CD4-positive, alpha-beta T cell treated with Interleukin-15 for 1 hour (primary cell): ENCODE measurements around the gene BRAF.
"Not testable (repeated sequence)": the region's sequence is repeated elsewhere in the genome, so short reads cannot be mapped to it uniquely, and the experiment has no call there.

Source experiments
- DNase-seq: peaks from one replicate; pipeline ENCODE4 v3.0.0-alpha.2; 2020

Gene BRAF

DNA sequence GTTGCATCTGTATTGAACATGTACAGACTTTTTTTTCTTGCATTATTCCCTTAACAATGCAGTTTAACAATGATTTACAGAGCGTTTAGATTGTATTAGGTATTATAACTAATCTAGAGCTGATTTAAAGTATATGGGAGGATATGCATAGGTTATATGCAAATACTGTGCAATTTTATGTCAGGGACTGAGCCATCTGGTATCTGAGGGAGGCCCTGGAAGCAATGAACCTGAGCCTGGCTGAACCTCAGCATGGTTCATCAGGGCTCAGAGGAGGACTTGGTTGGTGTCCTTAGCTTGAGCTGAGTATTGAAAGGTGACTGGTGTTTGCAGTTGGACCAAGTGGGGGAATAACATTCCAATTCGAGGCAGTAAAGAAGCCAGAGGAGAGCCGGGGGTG is 247.2 kb downstream of the BRAF start:
- DNase-seq: no peak

GRCh38 chr7:140676956-140677355 is 247.8 kb downstream of the BRAF start:
- DNase-seq: not testable (repeated sequence)

DNA sequence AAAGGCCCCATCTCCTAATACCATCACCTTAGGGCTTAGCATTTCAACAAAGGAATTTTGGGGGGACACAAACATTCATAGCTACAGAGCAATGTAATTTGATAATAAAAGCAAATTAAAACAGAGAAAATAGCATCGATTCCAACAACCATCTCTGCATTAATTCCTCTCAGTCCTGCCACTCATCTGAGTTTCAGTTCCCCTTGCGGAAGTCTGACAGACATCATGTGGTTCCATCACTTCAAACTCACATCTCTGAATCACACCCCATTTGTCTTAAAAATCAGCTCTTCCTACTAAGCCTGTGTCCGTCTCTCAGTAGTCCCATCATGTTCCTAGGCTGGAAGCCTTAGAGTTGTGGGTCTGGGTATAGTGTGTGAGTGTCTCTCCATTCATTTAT is 248.4 kb downstream of the BRAF start:
- DNase-seq: peak; percentile 49

DNA sequence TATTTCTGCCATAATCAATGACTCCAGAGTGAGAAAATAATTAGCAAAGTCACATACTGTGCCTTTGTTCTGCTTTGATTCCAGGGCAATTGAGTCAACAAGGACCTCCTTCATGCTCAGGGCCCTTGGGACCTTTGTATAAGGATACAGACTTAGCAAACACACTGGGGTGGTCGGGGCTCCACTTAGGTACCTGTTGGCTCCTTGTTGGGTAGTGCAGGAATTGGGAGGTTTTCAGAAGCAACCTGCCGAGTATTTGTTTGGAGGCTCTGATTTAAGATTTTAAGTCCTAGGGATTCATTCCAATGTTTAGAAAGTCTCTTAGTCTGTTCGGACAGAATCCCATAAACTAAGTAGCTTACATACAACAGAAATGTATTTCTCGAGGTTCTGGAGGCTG is 249.0 kb downstream of the BRAF start:
- DNase-seq: no peak

DNA sequence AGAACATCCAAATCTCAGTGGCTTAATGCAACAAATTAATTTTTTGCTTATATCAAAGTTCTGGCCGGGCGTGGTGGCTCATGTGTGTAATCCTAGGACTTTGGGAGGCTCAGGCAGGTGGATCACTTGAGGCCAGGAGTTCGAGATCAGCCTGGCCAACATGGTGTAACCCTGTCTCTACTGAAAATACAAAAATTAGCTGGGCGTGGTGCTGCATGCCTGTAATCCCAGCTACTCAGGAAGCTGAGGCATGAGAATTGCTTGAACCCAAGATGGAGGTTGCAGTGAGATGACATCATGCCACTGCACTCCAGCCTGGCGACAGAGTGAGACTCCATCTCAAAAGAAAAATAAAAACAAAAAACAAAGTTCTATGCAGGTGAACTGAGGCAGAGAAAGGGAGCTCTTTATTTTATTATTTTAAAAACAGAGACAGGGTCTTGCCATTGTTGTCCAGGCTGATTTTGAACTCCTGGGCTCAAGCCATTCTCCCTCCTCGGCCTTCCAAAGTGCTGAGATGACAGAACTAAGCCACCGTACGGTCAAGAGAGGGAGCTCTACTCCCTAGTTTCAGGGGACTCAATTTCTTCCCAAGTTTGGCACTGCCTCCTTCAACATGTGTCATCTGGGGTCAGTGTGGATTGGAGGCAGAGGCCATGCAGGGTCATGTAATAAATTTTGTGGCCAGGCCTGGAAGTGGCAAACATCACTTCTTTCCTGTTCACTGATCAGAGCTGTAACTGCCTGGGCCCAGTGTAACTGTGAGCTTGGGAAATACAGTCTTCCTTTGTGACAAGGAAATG is 249.6 kb downstream of the BRAF start:
- no peak for DNase-seq

- peak; percentile 28 for DNase-seq
Observed at GRCh38 chr7:140674356-140674800, 250.4 kb downstream of the BRAF start.

DNA sequence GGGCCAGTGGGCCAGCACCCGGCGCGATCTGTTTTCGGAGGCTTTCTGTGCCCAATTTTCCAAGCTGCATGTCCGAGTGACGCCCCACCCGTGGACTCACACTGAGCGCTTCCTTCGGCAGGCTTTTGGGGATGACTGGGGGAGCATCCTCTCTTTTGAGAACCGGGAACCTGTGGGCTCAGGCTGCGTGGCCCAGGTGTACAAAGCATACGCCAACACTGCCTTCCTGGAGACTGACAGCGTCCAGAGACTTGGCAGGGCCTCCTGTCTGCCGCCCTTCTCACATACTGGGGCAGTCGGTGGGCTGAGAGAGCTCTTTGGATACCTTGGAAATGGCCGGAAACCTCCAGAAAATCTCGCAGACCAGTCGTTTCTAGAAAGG is 251.0 kb downstream of the BRAF start:
- no peak for DNase-seq

DNA sequence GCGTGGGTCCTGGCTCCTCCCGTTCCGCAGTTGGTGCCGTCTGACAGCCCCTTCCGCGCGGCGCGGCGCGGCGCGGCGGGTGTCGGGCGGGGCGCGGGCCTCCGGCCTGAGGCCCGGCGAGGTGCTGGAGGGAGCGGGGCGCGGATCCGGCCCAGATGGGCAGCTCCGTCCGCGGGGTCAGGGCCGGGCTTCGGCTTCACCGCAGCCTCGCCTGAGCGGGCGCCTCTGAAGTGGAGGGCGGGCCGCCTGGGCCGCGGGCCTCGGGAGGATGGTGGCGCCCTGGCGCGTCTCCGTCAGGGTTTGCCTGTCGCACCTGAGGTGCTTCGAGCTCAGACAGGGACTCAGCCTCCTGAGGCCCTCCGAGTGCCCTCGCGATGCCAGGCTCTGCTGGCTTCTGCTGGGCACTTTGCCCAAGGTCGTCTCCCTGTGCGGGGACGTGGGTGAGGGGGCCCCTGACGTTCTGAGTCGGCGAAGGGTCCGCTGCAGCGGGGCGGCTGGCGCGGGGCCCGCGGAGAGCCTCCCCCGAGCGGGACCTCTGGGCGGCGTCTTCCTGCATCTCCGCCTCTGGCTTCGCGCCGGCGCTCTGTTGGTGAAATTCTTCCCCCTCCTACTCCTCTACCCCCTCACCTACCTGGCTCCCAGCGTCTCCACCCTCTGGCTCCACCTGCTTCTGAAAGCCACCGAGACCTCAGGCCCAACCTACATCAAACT is 251.5 kb downstream of the BRAF start:
- peak; percentile 47 for DNase-seq

DNA sequence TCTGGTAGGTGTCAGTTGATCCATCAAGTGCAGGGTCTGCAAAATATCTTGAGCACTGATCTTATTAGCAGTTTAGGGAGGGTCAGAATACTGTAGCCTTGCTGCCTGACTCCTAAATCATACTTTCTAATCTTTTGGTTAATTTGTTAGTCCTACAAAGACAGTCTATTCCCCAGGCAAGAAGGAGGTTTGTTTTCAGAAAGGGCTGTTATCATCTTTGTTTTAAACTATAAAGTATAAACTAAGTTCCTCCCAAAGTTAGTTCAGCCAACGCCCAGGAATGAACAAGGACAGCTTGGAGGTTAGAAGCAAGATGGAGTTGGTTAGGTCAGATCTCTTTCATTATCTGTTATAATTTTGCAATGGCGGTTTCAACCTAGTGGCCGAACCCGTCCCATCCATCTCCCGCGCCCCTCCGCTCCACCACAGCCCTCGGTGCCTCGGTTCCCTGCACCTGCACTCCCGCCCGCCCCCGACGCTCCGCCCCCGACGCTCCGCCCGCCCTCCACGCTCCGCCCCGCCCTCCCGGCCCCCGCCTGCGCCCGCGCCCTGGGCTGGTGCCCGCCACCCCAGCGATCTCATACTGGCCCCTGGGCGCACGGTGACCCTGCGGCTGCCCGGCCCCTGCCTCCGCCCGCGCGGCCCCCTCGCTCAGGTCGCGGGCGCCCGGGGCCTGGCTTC is 252.2 kb downstream of the BRAF start, which contains the start of gene ADCK2:
TSS of gene ADCK2 (plus strand) at position 564 of the 681 bp plus-strand sequence. CDS start 386 bp downstream, outside the sequence.
- DNase-seq: peak; percentile 49

DNA sequence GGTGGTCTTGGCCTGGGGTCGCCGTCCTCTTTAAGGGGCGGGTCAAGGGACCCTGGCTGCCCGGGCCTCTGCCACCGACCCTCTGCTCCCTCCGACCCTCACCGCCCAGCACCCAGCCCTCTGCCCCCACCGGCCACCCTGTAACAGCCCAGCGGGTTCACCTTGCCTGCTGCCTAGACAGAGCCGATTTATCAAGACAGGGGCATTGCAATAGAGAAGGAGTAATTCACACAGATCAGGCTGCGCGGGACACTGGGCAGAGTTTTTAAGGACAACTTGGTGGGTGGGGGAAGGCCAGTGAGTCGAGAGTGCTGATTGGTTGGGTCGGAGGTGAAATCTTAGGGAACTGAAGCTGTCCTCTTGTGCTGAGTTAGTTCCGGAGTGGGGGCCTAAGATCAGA is 252.8 kb downstream of the BRAF start:
- no peak for DNase-seq

GRCh38 chr7:140670343-140670935 is 254.3 kb downstream of the BRAF start:
- no peak for DNase-seq

DNA sequence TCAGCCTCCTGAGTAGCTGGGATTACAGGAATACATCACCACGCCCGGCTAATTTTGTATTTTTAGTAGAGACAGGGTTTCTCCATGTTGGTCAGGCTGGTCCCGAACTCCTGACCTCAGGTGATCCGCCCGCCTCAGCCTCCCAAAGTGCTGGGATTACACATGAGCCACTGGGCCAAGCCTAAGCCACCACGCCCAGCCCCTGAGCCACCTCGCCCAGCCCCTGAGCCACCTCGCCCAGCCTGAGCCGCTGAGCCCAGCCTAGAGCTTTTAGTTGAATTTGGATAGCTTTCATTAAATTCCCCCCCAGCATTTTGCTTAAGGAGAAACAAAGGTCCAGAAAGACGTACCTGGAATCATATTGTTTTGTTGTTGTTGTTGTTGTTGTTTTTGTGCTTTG is 254.9 kb downstream of the BRAF start:
- not testable (repeated sequence) for DNase-seq

- no peak for DNase-seq
Observed at GRCh38 chr7:140669352-140669751, 255.4 kb downstream of the BRAF start.
